Measurements from ENCODE around the gene TBRG4.

DNA sequence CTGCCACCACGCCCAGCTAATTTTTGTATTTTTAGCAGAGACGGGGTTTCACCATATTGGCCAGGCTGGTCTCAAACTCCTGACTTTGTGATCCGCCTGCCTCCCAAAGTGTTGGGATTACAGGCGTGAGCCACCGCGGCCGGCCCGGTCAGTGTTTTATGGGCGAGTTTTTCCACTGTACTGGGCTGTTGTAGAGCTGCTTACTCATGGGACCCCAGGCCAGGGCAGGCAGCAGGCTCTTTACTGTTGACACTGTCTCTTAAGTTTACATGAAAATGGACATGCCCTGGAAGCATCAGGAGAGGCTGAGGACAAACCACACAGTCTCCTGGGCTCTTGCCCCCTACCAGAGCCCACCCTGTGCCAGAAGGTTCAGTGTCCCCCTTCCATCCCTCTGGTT, 33.9 kb downstream of the TBRG4 start:
- TF ChIP-seq, protein P1, sequence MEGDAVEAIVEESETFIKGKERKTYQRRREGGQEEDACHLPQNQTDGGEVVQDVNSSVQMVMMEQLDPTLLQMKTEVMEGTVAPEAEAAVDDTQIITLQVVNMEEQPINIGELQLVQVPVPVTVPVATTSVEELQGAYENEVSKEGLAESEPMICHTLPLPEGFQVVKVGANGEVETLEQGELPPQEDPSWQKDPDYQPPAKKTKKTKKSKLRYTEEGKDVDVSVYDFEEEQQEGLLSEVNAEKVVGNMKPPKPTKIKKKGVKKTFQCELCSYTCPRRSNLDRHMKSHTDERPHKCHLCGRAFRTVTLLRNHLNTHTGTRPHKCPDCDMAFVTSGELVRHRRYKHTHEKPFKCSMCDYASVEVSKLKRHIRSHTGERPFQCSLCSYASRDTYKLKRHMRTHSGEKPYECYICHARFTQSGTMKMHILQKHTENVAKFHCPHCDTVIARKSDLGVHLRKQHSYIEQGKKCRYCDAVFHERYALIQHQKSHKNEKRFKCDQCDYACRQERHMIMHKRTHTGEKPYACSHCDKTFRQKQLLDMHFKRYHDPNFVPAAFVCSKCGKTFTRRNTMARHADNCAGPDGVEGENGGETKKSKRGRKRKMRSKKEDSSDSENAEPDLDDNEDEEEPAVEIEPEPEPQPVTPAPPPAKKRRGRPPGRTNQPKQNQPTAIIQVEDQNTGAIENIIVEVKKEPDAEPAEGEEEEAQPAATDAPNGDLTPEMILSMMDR (IDR thresholded peaks at IDR 0.05; ENCODE audit: insufficient read depth, low read length), result no peak
- TF ChIP-seq POLR2AphosphoS5 (IDR thresholded peaks at IDR 0.05; ENCODE audit: low read depth), result no peak
